Stimulated activated CD8-positive, alpha-beta memory T cell treated with anti-CD3 and anti-CD28 coated beads, Interleukin-4, amount 100 ng/mL, for 48 hours (primary cell): Measurements from ENCODE around the gene NELFE.

Source experiments
- DNase-seq: peaks from one replicate; pipeline ENCODE4 v3.0.0-alpha.2; 2020

NELFE gene

GRCh38 chr6:31971993-31972708 is 13.4 kb upstream of the NELFE start, which contains the start of gene DXO:
TSS of gene DXO (minus strand) at chr6:31972138. CDS start at chr6:31971675, 463 bp downstream.
- peak; percentile 99 for DNase-seq

- peak; percentile 36 for DNase-seq
These were observed 12.7 kb upstream of the NELFE start for GRCh38 chr6:31971279-31971992.

- DNase-seq = no peak
These were observed 12.0 kb upstream of the NELFE start for GRCh38 chr6:31970604-31971271.

- no peak for DNase-seq
These were observed 11.2 kb upstream of the NELFE start for GRCh38 chr6:31969712-31970603.

GRCh38 chr6:31968791-31969711 is 10.3 kb upstream of the NELFE start:
- DNase-seq = no peak

- no peak for DNase-seq
These were observed 9.6 kb upstream of the NELFE start for GRCh38 chr6:31968326-31968725.

- no peak for DNase-seq
These were observed 9.2 kb upstream of the NELFE start for GRCh38 chr6:31967926-31968320.

- no peak for DNase-seq
These were observed 8.5 kb upstream of the NELFE start for GRCh38 chr6:31966997-31967925.

GRCh38 chr6:31966506-31966905 is 7.7 kb upstream of the NELFE start:
- DNase-seq = no peak

GRCh38 chr6:31965700-31966099 is 6.9 kb upstream of the NELFE start:
- DNase-seq = no peak

- no peak for DNase-seq
These were observed 5.2 kb upstream of the NELFE start for GRCh38 chr6:31963921-31964320.

GRCh38 chr6:31961616-31962015 is 2.8 kb upstream of the NELFE start:
- no peak for DNase-seq

- DNase-seq = no peak
These were observed 395 bp downstream of the NELFE start for GRCh38 chr6:31958412-31958740.

GRCh38 chr6:31956796-31957195 is 2.0 kb downstream of the NELFE start:
- no peak for DNase-seq

- DNase-seq = no peak
These were observed 4.3 kb downstream of the NELFE start for GRCh38 chr6:31954511-31954910.

- DNase-seq = no peak
These were observed 5.9 kb downstream of the NELFE start for GRCh38 chr6:31952890-31953289.

GRCh38 chr6:31952140-31952805 is 6.5 kb downstream of the NELFE start:
- DNase-seq = peak; percentile 70

GRCh38 chr6:31949926-31950548 is 8.7 kb downstream of the NELFE start:
- DNase-seq = no peak

- no peak for DNase-seq
These were observed 9.9 kb downstream of the NELFE start for GRCh38 chr6:31948753-31949413.
